MCF 10A (cell line): ENCODE measurements around the gene PRDM5. TPM values are rescaled to one million over a fixed set of nuclear protein-coding genes. Genes with fewer than 3 reads are reported as not detected.

ENCODE experiments used
- BruUV-seq: library from RNA; stranded (reverse); fragments of 400-500 nt; replicated peaks from 2 replicates; lab custom pipeline; 2021; lab: Mats Ljungman, UMichigan
- CTCF ChIA-PET: fragments of 300-600 bp; sonication (Branson Sonifier 250); formaldehyde crosslinking; extraction: SDS; loops from one replicate; lab custom pipeline; 2021; ENCODE audit warnings: antibody characterized with exemption, inconsistent platforms; lab: Yijun Ruan, JAX
- POLR2A ChIA-PET: fragments of 300-600, 350-650 bp; sonication (Branson Sonifier 250); formaldehyde crosslinking; extraction: SDS; loops from one replicate; lab custom pipeline; 2020; ENCODE audit warnings: antibody characterized with exemption, inconsistent platforms; lab: Yijun Ruan, JAX
- DNase-seq: peaks from one replicate; pipeline ENCODE4 v3.0.0-alpha.2; 2018; ENCODE audit not compliant: unreplicated experiment
- H3K27ac Mint-ChIP-seq: one replicate; pipeline ENCODE4 v1.8.0; 2022; ENCODE audit warnings: mild to moderate bottlenecking, low read depth, mixed read lengths; ENCODE audit not compliant: unreplicated experiment
- H3K27me3 Mint-ChIP-seq: one replicate; pipeline ENCODE4 v1.8.0; 2022; ENCODE audit warnings: mixed read lengths; ENCODE audit not compliant: insufficient read depth, unreplicated experiment
- H3K36me3 Mint-ChIP-seq: one replicate; pipeline ENCODE4 v1.8.0; 2022; ENCODE audit warnings: mild to moderate bottlenecking, moderate library complexity, mixed read lengths; ENCODE audit not compliant: insufficient read depth, unreplicated experiment
- H3K4me1 Mint-ChIP-seq: one replicate; pipeline ENCODE4 v1.8.0; 2022; ENCODE audit warnings: mixed read lengths; ENCODE audit not compliant: insufficient read depth, unreplicated experiment
- H3K4me3 Mint-ChIP-seq: one replicate; pipeline ENCODE4 v1.8.0; 2022; ENCODE audit warnings: mild to moderate bottlenecking, moderate library complexity, mixed read lengths; ENCODE audit not compliant: unreplicated experiment
- H3K9me3 Mint-ChIP-seq: one replicate; pipeline ENCODE4 v1.8.0; 2022; ENCODE audit warnings: mixed read lengths; ENCODE audit not compliant: unreplicated experiment
- CTCF ChIP-seq: fragments of 200-600 bp; IDR thresholded peaks from one replicate; pipeline ENCODE4 v1.8.0; 2022; ENCODE audit warnings: antibody characterized with exemption, mild to moderate bottlenecking; ENCODE audit not compliant: unreplicated experiment
- intact Hi-C: fragments of 100-400 bp; cut with micrococcal nuclease; formaldehyde crosslinking; loops from 2 replicates; pipeline ENCODE4 v1.14.1; 2022
- total RNA-seq: library from RNA; stranded (reverse); gene quantifications from 2 replicates; pipeline ENCODE4 v1.2.3, GENCODE V29; 2022

The PRDM5 gene
- total RNA-seq, 1 experiment from 2014 or later = 7.3 TPM

- no peaks in the 10 kb centered on the region for H3K36me3 Mint-ChIP-seq
- no peak for TF ChIP-seq CTCF
- ChIA-PET POLR2A (interaction anchor here (0.6 kb wide), 1 partner anchor 119 kb away, joined by 3 read pairs; no protein-coding TSS in a partner anchor), CTCF (interaction anchor here (1.3 kb wide), 1 partner anchor 10 kb away, joined by 3 read pairs; no protein-coding TSS in a partner anchor)
- no peak overlapping the region for H3K4me3 Mint-ChIP-seq
- no peak overlapping the region for H3K27ac Mint-ChIP-seq
- BruUV-seq = no TSS peak
- H3K27me3 Mint-ChIP-seq = no peaks in the 10 kb centered on the region
- H3K9me3 Mint-ChIP-seq = no peaks in the 10 kb centered on the region
- H3K4me1 Mint-ChIP-seq = no peaks in the 10 kb centered on the region
- DNase-seq = no peak
- intact Hi-C loops = no loop called here
These were observed 20.8 kb downstream of the PRDM5 start for GRCh38 chr4:120901731-120902130.

GRCh38 chr4:120897981-120898719 is 24.4 kb downstream of the PRDM5 start:
- no peak for TF ChIP-seq CTCF
- CTCF ChIA-PET = interaction anchor here (0.6 to 1.3 kb wide), 2 partner anchors 9 to 178 kb away, joined by 3 read pairs; no protein-coding TSS in a partner anchor
- no peaks in the 10 kb centered on the region for H3K27me3 Mint-ChIP-seq

GRCh38 chr4:120895554-120895953 is 27.0 kb downstream of the PRDM5 start:
- H3K9me3 Mint-ChIP-seq = no peaks in the 10 kb centered on the region
- H3K4me3 Mint-ChIP-seq = no peak overlapping the region
- no peaks in the 10 kb centered on the region for H3K4me1 Mint-ChIP-seq
- POLR2A ChIA-PET = no interaction called here
- no peak for TF ChIP-seq CTCF
- no peaks in the 10 kb centered on the region for H3K27me3 Mint-ChIP-seq
- no TSS peak for BruUV-seq
- CTCF ChIA-PET = no interaction called here
- no peak for DNase-seq
- H3K27ac Mint-ChIP-seq = no peak overlapping the region
- no peaks in the 10 kb centered on the region for H3K36me3 Mint-ChIP-seq
- intact Hi-C loops = no loop called here

More at GRCh38 chr4:120897981-120898719, 24.4 kb downstream of the PRDM5 start:
- POLR2A ChIA-PET = no interaction called here
- no peak for DNase-seq
- no TSS peak for BruUV-seq
- Mint-ChIP-seq H3K36me3 (no peaks in the 10 kb centered on the region), H3K4me1 (no peaks in the 10 kb centered on the region), H3K9me3 (no peaks in the 10 kb centered on the region), H3K4me3 (no peak overlapping the region), H3K27ac (no peak overlapping the region)
- intact Hi-C loops = no loop called here

- no peaks in the 10 kb centered on the region for H3K4me1 Mint-ChIP-seq
- H3K4me3 Mint-ChIP-seq = no peak overlapping the region
- H3K9me3 Mint-ChIP-seq = no peaks in the 10 kb centered on the region
- H3K36me3 Mint-ChIP-seq = no peaks in the 10 kb centered on the region
- intact Hi-C loops = no loop called here
- no peak for DNase-seq
- H3K27me3 Mint-ChIP-seq = no peaks in the 10 kb centered on the region
- POLR2A ChIA-PET = interaction anchor here (0.6 kb wide), 1 partner anchor 163 kb away, joined by 3 read pairs; no protein-coding TSS in a partner anchor
- CTCF ChIA-PET = no interaction called here
- no TSS peak for BruUV-seq
- TF ChIP-seq CTCF = no peak
- H3K27ac Mint-ChIP-seq = no peak overlapping the region
These were observed 29.2 kb downstream of the PRDM5 start for GRCh38 chr4:120893314-120893713.
